HG02938 (cell line): ENCODE data around the gene TLR4.

Experiments
- ATAC-seq: cut with Tn5 transposase; IDR thresholded peaks from one replicate; pipeline ENCODE4 v1.9.1; 2021; ENCODE audit warnings: mild to moderate bottlenecking, moderate library complexity; ENCODE audit not compliant: unreplicated experiment

The TLR4 gene

DNA sequence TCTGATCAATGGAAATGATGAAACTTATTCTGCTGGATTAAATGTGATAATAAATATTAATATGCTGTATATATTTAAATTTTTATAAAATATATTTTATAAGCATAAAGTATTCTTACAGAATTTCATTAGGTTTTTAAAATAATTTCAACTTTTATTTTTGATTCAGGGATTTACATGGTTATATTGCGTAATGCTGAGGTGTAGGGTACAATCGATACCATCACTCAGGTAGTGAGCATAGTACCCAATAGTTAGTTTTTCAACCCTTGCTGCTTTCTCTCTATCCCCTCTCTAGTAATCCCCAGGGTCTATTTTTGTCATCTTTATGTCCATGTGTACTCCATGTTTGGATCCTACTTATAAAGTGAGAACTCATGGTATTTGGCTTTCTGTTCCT lies 5.7 kb downstream of the TLR4 start:
- ATAC-seq = no peak

DNA sequence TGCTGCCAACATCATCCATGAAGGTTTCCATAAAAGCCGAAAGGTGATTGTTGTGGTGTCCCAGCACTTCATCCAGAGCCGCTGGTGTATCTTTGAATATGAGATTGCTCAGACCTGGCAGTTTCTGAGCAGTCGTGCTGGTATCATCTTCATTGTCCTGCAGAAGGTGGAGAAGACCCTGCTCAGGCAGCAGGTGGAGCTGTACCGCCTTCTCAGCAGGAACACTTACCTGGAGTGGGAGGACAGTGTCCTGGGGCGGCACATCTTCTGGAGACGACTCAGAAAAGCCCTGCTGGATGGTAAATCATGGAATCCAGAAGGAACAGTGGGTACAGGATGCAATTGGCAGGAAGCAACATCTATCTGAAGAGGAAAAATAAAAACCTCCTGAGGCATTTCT lies 10.1 kb downstream of the TLR4 start:
- ATAC-seq = no peak

DNA sequence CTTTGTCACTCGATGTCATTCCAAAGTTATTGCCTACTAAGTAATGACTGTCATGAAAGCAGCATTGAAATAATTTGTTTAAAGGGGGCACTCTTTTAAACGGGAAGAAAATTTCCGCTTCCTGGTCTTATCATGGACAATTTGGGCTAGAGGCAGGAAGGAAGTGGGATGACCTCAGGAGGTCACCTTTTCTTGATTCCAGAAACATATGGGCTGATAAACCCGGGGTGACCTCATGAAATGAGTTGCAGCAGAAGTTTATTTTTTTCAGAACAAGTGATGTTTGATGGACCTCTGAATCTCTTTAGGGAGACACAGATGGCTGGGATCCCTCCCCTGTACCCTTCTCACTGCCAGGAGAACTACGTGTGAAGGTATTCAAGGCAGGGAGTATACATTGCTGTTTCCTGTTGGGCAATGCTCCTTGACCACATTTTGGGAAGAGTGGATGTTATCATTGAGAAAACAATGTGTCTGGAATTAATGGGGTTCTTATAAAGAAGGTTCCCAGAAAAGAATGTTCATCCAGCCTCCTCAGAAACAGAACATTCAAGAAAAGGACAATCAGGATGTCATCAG lies 11.3 kb downstream of the TLR4 start:
- ATAC-seq = no peak

DNA sequence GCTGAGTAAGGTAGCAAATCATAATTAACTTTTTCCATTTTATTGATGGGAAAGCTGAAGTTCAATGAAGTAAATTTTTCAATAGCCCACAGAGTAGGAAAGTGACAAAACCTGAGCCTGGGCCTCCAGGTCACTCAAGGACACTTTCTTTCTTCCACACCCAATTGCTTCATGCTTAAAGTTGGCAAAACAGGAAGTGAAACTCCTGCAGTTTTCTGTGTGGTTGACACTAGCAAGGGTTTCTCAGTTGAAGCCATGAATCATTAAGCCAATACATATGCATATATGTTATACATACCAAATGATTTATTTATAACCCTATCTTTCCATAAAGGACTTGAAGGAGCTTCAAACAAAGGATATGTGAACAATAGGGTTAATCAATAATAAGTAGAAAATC lies 13.9 kb downstream of the TLR4 start:
- ATAC-seq = peak; percentile 100

DNA sequence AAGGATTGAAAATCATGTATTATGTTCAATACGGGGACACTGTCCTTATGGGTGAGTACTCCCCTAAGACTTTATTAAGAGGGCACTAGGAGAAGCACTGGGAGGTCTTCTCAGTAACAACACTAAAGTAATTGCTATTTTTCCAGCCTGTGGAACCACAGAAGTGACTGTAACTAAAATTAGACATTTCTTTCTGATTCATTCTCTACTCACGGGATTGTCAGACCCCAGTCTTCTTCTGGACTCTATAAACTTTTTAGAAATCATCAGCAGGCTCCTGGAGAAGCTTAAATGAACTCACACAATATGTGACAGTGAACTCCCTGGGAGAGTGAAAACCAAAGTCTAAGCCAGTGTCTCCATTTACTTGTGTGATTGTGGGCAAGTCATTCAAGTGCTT lies 14.5 kb downstream of the TLR4 start:
- ATAC-seq = peak; percentile 8

DNA sequence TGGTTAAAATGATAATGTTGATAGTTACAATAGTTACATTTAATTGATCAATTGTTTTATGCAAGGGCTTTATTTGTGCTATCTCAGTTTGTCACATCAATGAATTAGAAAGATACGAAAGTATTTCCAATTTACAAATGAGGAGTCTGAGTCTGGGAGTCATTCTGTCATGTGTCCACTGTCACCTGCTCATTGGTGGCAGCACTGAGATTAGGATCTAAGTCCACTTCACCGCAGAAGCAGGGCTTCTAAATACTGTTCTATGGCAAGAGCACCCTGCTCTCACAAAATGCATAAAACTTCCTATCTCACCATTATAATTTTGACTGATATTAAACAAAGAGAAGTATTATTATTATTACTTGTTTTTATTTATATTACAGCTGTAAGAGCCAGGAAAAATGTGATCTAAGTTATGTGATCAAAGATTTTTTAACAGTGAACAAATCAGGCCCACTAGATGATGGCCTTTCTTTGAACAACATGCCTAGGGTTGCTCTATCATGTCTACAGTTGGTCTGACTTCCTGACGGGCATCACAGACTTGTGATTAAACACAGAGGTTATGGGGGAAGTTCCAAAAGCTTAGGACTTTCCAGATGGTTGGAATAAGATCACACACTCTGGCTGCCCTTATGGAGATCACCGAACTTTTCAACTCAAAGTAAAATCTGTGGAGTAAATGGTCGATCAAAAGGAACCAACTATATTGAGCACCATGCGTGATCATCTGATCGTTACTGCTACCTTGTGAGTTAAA lies 15.1 kb downstream of the TLR4 start:
- ATAC-seq = no peak

DNA sequence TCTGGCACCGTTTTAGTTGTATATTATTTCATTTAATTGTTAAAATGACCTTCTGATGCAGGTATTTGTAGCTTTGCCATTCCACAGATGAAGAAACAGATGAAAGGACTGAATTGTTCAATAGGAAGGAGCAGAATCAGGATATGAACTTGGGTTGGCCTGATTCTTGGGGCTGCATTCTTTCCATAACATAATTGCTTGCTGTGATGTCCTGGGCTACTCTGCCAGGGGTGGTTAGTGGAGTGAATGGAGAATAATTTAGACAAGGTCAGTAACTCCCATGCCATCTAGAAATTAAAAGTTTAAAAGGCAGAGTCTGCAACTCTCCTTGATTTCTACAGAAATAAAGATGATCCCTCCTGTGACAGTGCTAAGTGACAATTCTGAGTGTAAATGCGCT lies 15.9 kb downstream of the TLR4 start:
- no peak for ATAC-seq

DNA sequence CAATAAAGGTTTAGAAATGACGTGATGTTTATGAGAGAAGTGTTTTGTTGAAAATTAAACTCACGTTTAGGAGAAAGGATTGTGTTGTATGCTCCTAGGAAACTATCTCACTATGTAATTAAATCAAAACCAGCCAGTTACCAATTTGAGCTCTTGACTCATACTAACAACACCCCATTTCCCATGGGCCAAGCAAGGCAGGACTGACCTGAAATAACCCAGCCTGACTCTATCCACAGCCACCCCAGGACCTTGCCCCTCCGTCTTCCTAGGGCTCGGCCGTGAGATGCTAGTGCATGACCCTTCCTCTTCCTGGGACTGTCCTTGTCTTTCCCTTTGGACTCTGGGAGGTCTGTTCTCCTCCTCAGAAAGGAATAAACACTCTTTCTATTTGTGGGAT lies 16.4 kb downstream of the TLR4 start:
- no peak for ATAC-seq

DNA sequence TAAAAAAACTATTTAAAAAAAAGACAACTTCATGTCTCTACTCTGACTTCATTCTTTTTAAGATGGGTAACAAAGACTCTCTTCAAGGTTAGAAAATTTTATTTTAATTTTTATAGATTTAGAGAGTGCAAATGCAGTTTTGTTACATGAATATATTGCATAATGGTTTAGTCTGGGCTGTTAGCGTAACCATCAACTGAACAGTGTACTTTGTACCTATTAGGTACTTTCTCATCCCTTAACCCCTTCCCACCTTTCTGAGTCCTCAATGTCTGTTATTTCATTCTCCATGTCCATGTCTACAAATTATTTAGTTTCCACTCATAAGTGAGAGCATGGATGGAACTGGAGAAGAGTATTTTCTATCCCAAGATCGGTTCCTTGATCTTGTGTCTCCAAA lies 16.8 kb downstream of the TLR4 start:
- no peak for ATAC-seq

DNA sequence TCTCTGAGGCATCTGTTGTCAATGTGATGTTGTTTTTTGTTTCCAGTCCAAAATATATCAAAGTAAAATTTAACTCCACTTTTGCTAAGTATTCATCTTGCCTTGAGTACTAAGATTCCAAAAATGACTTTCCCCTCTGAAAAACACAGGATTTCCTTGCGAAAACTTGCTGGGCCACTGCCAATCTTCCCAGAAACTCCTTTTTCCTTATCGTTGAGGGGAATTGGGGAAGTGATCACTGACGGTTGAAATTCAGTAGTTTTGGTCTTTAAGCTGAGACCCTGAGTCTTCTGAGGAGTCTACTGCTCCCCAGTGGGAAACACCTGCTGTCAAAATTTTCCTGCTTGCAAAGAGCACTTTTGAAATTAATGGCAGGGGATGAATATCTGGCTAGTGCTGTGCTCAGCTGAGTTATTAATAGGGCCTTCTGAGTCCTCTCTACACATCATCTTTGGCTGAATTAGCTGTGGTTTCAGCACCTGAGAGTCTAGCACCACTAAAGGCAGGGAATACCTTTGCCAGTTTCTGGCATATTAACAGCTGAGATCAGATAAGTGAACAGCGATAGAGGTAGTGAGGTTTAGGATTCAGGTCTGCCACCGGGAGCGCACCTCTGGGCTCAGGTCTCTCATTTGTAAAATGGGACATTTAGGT lies 18.0 kb downstream of the TLR4 start:
- no peak for ATAC-seq

DNA sequence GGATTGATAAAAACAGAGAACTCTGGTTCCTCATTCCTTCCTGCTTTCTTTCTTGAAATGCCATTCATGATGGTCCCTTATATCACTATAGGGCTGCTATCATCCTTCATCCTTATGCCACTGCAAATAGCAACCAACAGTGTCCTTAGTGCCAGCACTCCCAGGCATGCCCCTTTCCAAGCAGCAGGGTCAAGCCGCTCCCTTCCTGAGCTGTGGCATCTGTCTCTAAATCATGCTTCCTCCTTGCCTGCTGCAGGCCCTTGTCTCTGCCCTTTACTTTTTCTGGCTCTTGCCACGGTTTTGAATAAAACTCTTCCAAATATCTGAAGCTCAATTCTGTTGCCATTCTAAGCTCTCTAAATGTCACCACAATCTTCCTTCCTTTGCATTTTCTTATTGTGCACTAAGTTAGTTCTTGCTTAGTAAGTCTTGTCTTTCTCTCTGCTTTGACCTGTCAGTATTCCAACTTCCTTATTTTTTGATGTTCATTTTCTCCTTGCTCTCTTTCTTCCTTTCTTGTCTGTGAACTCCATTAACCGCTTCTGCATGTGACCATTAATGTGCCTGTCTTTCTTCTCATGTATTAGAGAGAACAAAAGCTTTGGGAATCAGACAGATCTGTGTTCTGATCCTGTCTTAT lies 19.9 kb downstream of the TLR4 start:
- no peak for ATAC-seq

DNA sequence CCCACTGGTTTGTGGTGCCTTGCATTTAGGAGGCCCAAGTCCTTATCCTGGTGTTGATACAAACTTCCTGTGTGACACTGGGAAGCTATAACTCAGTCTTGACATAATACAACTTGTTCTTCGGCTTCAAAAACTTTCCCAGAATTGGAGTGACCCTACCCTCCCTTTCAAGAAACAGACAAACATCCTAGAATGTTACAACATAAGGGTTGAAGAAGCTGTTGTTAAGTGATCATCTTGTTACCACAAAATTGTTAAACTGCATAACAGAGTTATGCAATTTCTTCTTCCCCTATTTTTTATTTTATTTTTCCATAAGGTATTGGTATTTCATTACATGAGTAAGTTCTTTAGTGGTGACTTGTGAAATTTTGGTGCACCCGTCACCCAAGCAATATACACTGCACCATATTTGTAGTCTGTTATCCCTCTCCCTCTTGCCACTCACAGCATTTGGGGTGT lies 21.3 kb downstream of the TLR4 start:
- no peak for ATAC-seq

DNA sequence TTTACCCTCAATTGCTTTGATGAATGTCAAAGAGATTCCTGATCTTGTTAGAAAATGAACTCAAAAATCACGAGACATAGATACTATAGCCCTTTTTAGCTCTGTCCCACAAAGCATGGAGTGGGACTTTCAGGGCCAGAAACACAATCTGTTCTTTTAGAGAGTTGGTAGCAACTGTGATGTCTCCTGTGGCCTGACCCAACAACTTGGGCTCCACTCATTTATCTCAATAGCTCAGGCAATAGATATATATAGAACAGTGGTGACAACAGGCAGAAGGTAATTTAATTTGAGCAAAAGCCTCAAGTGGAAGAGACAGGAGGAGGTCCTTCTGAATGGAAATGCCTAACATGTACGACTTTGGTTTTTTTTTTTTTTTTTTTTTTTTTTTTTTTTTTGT lies 25.2 kb downstream of the TLR4 start:
- no peak for ATAC-seq

DNA sequence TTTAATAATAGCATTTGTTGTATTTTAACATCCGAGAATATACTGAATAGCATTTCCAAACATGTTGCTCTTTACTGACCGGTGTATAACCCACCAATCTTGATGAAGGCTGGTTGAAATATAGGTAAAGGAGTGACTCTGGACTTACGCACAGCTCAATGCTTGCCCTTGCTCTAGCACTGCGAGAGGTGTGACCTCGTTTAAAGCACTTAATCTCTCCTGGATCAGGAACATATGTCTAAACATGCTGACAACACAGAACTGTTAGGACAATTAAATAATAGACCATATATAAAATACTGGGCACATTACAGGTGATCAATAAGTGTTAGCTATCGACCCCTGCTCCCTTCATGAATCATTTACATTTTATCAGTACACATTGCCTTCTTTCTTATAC lies 28.3 kb downstream of the TLR4 start:
- no peak for ATAC-seq

DNA sequence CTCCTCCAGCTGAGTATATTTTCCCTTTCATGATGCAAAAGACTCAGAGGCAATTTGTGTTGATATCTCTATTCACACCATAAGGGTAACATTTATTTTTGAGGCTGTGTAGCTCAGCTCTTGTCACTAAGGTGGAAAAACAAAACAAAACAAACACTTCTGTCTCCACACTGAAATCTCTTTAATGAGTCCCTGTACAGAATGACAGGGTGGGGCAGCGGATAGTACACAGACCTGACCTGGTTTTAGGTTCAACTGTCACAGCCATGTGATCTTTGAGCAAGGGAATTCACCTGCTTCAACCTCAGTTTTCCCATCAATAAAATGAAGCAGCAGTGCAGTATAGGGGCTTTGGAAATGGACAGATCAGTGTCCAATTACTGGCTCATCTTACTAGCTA lies 29.3 kb downstream of the TLR4 start:
- ATAC-seq = no peak

DNA sequence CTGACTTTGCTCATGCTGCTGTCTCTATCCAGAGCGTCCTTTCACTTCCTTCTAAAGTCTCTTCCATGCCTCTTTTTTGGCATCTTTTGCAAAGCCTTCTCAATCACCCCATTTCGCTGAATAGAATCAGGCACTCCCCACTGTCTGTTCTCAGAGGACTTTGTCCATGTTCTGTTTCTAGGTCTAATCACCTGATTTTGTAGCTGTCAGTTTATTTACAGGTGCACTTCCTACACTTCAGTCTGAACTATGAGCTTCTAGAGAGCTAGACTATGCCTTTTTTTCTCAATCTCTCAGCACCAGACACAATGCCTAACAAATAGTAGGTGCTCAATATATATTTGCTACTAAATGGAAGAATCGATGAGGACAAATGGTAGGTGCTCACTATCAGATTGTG lies 29.9 kb downstream of the TLR4 start:
- ATAC-seq = no peak

DNA sequence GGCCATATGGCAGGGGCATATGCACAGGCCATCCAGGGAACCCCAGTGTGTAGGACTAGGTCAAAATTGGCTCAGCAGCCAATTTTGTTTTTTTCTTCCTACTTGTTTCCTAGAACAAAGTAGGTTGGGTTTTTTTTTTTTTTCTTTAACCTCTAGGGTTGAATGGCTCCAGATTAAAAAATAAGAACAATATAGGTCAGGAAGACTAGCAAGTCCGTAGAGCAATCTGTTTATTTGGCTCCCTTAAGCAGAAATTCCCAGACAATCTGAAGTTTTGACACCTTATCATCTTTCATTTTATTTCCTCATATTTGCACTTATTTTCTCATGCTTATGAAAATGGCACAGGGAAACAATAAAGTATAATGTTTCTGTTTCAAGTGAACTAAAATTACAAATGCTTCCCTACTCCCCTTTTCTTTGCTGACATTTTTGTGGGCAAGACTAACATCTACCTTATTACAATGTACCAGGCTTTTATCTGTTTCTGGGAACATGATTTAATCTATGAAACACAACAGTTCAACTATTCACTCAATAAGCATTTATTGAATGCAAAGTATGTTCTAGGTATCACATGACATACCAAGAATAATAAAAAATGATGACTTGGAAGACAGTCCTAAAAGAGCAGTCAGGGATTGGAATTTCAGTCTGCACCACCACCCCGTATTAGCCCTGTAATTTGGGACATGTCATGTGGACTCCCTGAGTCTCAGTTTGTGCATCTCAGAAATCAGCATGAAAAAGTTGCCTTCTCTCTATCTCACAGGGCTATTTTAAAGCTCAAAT lies 30.5 kb downstream of the TLR4 start:
- no peak for ATAC-seq

DNA sequence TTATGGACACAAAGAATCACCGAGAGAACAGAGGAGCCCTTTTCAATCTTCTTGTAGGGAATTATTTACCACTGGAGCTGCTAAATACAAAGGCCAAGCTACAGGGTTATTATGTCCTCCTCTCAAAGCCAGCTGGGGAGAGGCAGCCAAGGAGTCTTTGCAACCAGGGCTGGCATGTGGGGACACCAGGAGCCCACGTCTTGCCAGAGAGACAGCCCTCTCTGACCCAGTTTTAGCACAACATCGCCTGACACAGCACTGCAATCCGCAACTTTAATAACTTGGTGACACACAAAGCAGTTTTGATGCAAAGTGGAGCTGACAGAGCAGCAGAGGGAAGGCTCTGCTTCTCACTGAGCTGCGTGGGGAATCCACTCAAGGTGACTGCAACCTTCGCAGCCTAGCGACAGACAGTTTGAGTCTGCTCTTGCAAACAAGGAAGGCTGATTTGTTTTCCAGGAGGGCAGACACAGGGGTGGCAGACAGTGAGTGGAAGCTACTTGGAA lies 33.6 kb downstream of the TLR4 start:
- ATAC-seq = no peak

DNA sequence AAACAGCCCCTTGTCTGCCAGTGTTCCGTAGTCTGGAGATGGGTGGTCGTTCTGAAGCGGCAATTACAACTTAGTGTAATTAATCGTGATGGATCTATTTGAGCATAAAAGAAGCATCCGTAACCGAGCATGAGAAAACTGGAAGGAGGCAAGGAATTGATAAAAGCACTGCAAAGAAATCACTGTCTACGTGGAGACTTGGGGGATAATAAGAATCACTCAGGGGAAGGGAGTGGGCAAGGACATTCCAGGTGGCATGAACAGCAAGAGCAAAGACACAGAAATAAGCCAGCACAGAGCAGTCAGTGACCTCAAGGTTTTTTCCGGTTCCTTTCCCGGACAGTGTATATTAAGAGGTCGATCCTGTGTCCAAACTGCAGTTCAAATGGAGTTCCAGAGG lies 35.0 kb downstream of the TLR4 start:
- ATAC-seq = no peak

DNA sequence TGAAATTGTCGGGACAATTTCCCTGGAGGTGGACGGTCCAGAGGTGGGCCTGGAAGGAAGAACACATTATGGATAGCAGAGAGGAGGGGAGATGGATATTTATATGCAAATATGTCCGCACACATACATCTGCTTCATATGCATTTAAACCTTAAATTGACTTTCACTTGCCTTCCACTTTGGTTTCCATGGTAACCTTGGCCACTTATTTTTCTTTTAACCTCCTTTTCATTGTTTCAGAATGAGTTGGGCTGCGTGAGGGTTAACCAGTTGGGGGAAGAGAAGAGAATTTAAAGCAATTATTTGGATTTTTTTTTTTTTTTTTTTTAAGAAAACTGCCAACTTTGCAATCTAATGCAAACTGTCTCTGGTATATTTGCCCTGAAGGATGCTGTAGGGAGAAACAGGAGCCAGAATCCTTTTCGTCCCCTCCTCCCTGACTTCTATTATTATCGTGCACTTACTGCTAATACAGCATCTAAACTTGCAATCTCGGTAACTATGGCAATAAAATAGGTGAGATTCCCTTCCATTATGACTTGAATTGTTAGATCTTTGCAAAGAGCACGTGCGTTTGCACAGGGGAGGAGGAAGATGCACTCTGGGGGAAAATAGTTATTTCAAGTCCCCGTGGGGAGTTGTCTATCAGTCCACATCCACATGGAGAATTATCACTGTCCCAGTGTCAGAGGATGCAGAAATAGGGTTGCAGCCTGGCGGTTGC lies 35.6 kb downstream of the TLR4 start:
- ATAC-seq = no peak
